HCT116 (cell line): ENCODE measurements around the gene COA1. TPM values are rescaled to one million over a fixed set of nuclear protein-coding genes. Genes with fewer than 3 reads are reported as not detected.

Experiments used
- ATAC-seq: fragments of 200-7000 bp; cut with Tn5 transposase; 2 replicates; pipeline ENCODE4 v1.9.1; 2020; ENCODE audit warnings: mild to moderate bottlenecking, moderate library complexity
- BruUV-seq: library from RNA; stranded (reverse); fragments of 400-500 nt; replicated peaks from 2 replicates; lab custom pipeline; 2021; lab: Mats Ljungman, UMichigan
- CTCF ChIA-PET: fragments of 300-600 bp; sonication (Branson Sonifier 250); formaldehyde crosslinking; loops from one replicate; lab custom pipeline; 2021; ENCODE audit warnings: antibody characterized with exemption; lab: Charles Lee
- POLR2A ChIA-PET: fragments of 300-600, 350-600 bp; sonication (Branson Sonifier 250); formaldehyde crosslinking; loops from one replicate; lab custom pipeline; 2021; ENCODE audit warnings: antibody characterized with exemption; lab: Charles Lee
- RAD21 ChIA-PET, 2 experiments: fragments of 300-600 bp; sonication (Branson Sonifier 250); formaldehyde crosslinking; loops; one replicate each; lab custom pipeline; 2023; ENCODE audit warnings: low total read pairs in 2 of 2; ENCODE audit not compliant: uncharacterized antibody in 2 of 2, unreplicated experiment in 2 of 2, low non-redundant PET in 1 of 2; lab: Charles Lee
- DNase-seq: peaks from one replicate; pipeline ENCODE4 v3.0.0-alpha.2; 2010; ENCODE audit warnings: low read depth, low spot score
- H2AFZ ChIP-seq: fragments of 200-600 bp; shearing (Covaris generic), sonication (generic); 2 replicates; pipeline ENCODE4 v1.6.1; 2017; ENCODE audit warnings: low read depth, mixed run types, mixed read lengths, antibody characterized with exemption, low read length; ENCODE audit not compliant: poor library complexity, severe bottlenecking
- H3K27ac ChIP-seq: 2 replicates; pipeline ENCODE4 v1.5.1; 2012; ENCODE audit warnings: low read depth, low read length
- H3K27me3 ChIP-seq: fragments of 200-600 bp; sonication (generic); 2 replicates; pipeline ENCODE4 v1.6.1; 2016; ENCODE audit warnings: mixed run types, low read length, mixed read lengths; ENCODE audit not compliant: insufficient read depth
- H3K36me3 ChIP-seq, 2 experiments: fragments of 200-500 bp in 1 of 2; fragments of 200-600 bp in 1 of 2; sonication (Bioruptor generic) in 1 of 2; sonication (generic) in 1 of 2; 2 replicates each; pipeline versions ENCODE4 v1.5.1 to v1.6.1; 2014 to 2016; ENCODE audit warnings: low read length in 2 of 2, inconsistent platforms in 1 of 2, mixed read lengths in 1 of 2, mixed run types in 1 of 2; ENCODE audit not compliant: insufficient read depth in 2 of 2, control insufficient read depth in 1 of 2
- H3K4me1 ChIP-seq, 2 experiments: fragments of 200-600 bp in 1 of 2; sonication (generic) in 1 of 2; 2 replicates each; pipeline versions ENCODE4 v1.5.1 to v1.6.1; 2012 to 2017; ENCODE audit warnings: low read length in 2 of 2, inconsistent platforms in 1 of 2, mild to moderate bottlenecking in 1 of 2, mixed read lengths in 1 of 2, mixed run types in 1 of 2, moderate library complexity in 1 of 2; ENCODE audit not compliant: insufficient read depth in 2 of 2, control insufficient read depth in 1 of 2
- H3K4me2 ChIP-seq: fragments of 200-600 bp; sonication (generic); 2 replicates; pipeline ENCODE4 v1.6.1; 2017; ENCODE audit warnings: mixed run types, low read length, mixed read lengths
- H3K4me3 ChIP-seq, 2 experiments: fragments of 200-600 bp in 1 of 2; sonication (generic) in 1 of 2; replicated peaks in 1 of 2; 2 replicates each; pipeline ENCODE4 v1.5.1; 2011 to 2016; ENCODE audit warnings: low read length in 2 of 2, control low read depth in 1 of 2, low read depth in 1 of 2, mild to moderate bottlenecking in 1 of 2, mixed read lengths in 1 of 2, mixed run types in 1 of 2
- H3K79me2 ChIP-seq: fragments of 200-600 bp; sonication (generic); 2 replicates; pipeline ENCODE4 v1.6.1; 2017; ENCODE audit warnings: mild to moderate bottlenecking, mixed run types, low read length, moderate library complexity, mixed read lengths; ENCODE audit not compliant: insufficient read depth
- H3K9ac ChIP-seq: fragments of 200-600 bp; sonication (generic); 2 replicates; pipeline ENCODE4 v1.6.1; 2016; ENCODE audit warnings: low read length, mixed read lengths
- H3K9me2 ChIP-seq: fragments of 200-600 bp; sonication (generic), shearing (Covaris generic); 2 replicates; pipeline ENCODE4 v1.6.1; 2017; ENCODE audit warnings: mixed run types, mild to moderate bottlenecking, moderate library complexity; ENCODE audit not compliant: insufficient read depth
- H3K9me3 ChIP-seq, 2 experiments: fragments of 200-500 bp in 1 of 2; fragments of 200-600 bp in 1 of 2; sonication (Bioruptor generic) in 1 of 2; sonication (generic) in 1 of 2; 2 replicates each; pipeline ENCODE4 v1.6.1; 2014 to 2017; ENCODE audit warnings: low read length in 2 of 2, mixed read lengths in 2 of 2, inconsistent platforms in 1 of 2, low read depth in 1 of 2, mild to moderate bottlenecking in 1 of 2, mixed run types in 1 of 2, moderate library complexity in 1 of 2; ENCODE audit not compliant: control insufficient read depth in 1 of 2, insufficient read depth in 1 of 2
- H4K20me1 ChIP-seq: fragments of 200-600 bp; sonication (generic), shearing (Covaris generic); 2 replicates; pipeline ENCODE4 v1.6.1; 2017; ENCODE audit warnings: mixed run types, mild to moderate bottlenecking, moderate library complexity; ENCODE audit not compliant: insufficient read depth
- CBX3 ChIP-seq: IDR thresholded peaks from 2 replicates; pipeline ENCODE4 v1.6.1; 2012; ENCODE audit warnings: low read depth
- EGR1 ChIP-seq: IDR thresholded peaks from 2 replicates; pipeline ENCODE4 v1.6.1; 2012; ENCODE audit warnings: low read depth
- ELF1 ChIP-seq: IDR thresholded peaks from 2 replicates; pipeline ENCODE4 v1.6.1; 2012; ENCODE audit warnings: low read depth, borderline replicate concordance
- EZH2phosphoT487 ChIP-seq: fragments of 200-600 bp; IDR thresholded peaks from 2 replicates; pipeline ENCODE4 v1.6.1; 2018; ENCODE audit warnings: antibody characterized with exemption, borderline replicate concordance
- JUND ChIP-seq: IDR thresholded peaks from 2 replicates; pipeline ENCODE4 v1.6.1; 2012
- POLR2A ChIP-seq: IDR thresholded peaks from 2 replicates; pipeline ENCODE4 v1.7.0; 2011; ENCODE audit warnings: borderline replicate concordance; ENCODE audit not compliant: insufficient read depth, insufficient read length; ENCODE audit errors: extremely low read depth
- POLR2AphosphoS5 ChIP-seq: IDR thresholded peaks from 2 replicates; pipeline ENCODE4 v1.6.1; 2011; ENCODE audit warnings: mild to moderate bottlenecking, low read depth, low read length, moderate library complexity
- RAD21 ChIP-seq: IDR thresholded peaks from 2 replicates; pipeline ENCODE4 v1.6.1; 2012; ENCODE audit warnings: low read depth, mild to moderate bottlenecking
- SP1 ChIP-seq: IDR thresholded peaks from 2 replicates; pipeline ENCODE4 v1.6.1; 2012; ENCODE audit warnings: low read depth
- SRF ChIP-seq: IDR thresholded peaks from 2 replicates; pipeline ENCODE4 v1.6.1; 2012; ENCODE audit warnings: low read depth
- TCF7L2 ChIP-seq: IDR thresholded peaks from 2 replicates; pipeline ENCODE4 v1.7.0; 2011; ENCODE audit warnings: borderline replicate concordance, inconsistent platforms; ENCODE audit not compliant: insufficient read depth, insufficient read length; ENCODE audit errors: extremely low read depth
- YY1 ChIP-seq: IDR thresholded peaks from 2 replicates; pipeline ENCODE4 v1.6.1; 2011; ENCODE audit warnings: low read length, low read depth, moderate library complexity, mild to moderate bottlenecking; ENCODE audit not compliant: insufficient replicate concordance; ENCODE audit errors: extremely low read depth
- ZFX ChIP-seq: fragments of 450-650 bp; IDR thresholded peaks from 2 replicates; pipeline ENCODE4 v1.6.1; 2017
- ZNF274 ChIP-seq: fragments of 200-500 bp; sonication (Bioruptor generic); IDR thresholded peaks from 2 replicates; pipeline ENCODE4 v1.6.1; 2014; ENCODE audit warnings: mild to moderate bottlenecking, low read depth, low read length, inconsistent platforms
- intact Hi-C: fragments of 100-400 bp; cut with micrococcal nuclease; formaldehyde crosslinking; loops from 2 replicates; pipeline ENCODE4 v1.10.0; 2022
- total RNA-seq: library from RNA; stranded (reverse); gene quantifications from one replicate; pipeline ENCODE4 v1.2.1, GENCODE V29; 2021; ENCODE audit not compliant: unreplicated experiment
- TF ChIP-seq, protein P1 (sequence below): IDR thresholded peaks from 2 replicates; pipeline ENCODE4 v1.6.1; 2012; ENCODE audit warnings: low read depth
- TF ChIP-seq, protein P2 (sequence below): IDR thresholded peaks from 2 replicates; pipeline ENCODE4 v1.6.1; 2011; ENCODE audit warnings: mild to moderate bottlenecking, low read length, moderate library complexity; ENCODE audit not compliant: insufficient replicate concordance; ENCODE audit errors: extremely low read depth
- TF ChIP-seq, protein P3 (sequence below): IDR thresholded peaks from 2 replicates; pipeline ENCODE4 v1.6.1; 2012
- TF ChIP-seq, protein P4 (sequence below): IDR thresholded peaks from 2 replicates; pipeline ENCODE4 v1.6.1; 2012
- TF ChIP-seq, protein P5 (sequence below), 3 experiments: fragments of 200-600 bp in 1 of 3; sonication (generic) in 1 of 3; IDR thresholded peaks in 2 of 3; conservative IDR thresholded peaks in 1 of 3; 2 replicates each; pipeline ENCODE4 v1.5.1; 2012 to 2017; ENCODE audit warnings: low read depth in 2 of 3, low read length in 2 of 3, antibody characterized with exemption in 1 of 3, borderline replicate concordance in 1 of 3, control low read depth in 1 of 3, mild to moderate bottlenecking in 1 of 3, mixed read lengths in 1 of 3, mixed run types in 1 of 3, moderate library complexity in 1 of 3; ENCODE audit not compliant: insufficient read depth in 1 of 3

COA1 gene
- total RNA-seq, 1 experiment from 2014 or later, result 78.5 TPM

DNA sequence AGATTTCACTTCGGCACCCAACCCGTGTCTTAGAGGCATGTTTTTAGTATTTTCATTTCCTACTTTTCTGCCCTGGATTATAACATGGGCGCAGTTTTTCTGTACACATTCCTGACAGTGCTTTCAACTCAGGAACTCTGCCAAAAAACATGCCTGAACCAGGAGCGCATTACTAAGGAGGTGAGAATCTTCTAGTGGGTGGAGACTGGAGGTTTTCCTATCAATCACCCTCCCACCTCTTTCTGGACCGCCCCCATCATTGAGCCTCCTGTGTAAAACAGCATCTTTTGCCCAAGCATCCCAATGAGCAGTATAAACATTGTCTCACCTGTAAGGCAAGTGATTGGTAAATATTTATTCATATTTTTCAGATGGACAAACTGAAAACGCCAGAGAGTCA is 93.2 kb downstream of the COA1 start (continued):
- TF ChIP-seq, protein P1, sequence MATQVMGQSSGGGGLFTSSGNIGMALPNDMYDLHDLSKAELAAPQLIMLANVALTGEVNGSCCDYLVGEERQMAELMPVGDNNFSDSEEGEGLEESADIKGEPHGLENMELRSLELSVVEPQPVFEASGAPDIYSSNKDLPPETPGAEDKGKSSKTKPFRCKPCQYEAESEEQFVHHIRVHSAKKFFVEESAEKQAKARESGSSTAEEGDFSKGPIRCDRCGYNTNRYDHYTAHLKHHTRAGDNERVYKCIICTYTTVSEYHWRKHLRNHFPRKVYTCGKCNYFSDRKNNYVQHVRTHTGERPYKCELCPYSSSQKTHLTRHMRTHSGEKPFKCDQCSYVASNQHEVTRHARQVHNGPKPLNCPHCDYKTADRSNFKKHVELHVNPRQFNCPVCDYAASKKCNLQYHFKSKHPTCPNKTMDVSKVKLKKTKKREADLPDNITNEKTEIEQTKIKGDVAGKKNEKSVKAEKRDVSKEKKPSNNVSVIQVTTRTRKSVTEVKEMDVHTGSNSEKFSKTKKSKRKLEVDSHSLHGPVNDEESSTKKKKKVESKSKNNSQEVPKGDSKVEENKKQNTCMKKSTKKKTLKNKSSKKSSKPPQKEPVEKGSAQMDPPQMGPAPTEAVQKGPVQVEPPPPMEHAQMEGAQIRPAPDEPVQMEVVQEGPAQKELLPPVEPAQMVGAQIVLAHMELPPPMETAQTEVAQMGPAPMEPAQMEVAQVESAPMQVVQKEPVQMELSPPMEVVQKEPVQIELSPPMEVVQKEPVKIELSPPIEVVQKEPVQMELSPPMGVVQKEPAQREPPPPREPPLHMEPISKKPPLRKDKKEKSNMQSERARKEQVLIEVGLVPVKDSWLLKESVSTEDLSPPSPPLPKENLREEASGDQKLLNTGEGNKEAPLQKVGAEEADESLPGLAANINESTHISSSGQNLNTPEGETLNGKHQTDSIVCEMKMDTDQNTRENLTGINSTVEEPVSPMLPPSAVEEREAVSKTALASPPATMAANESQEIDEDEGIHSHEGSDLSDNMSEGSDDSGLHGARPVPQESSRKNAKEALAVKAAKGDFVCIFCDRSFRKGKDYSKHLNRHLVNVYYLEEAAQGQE, result no peak

DNA sequence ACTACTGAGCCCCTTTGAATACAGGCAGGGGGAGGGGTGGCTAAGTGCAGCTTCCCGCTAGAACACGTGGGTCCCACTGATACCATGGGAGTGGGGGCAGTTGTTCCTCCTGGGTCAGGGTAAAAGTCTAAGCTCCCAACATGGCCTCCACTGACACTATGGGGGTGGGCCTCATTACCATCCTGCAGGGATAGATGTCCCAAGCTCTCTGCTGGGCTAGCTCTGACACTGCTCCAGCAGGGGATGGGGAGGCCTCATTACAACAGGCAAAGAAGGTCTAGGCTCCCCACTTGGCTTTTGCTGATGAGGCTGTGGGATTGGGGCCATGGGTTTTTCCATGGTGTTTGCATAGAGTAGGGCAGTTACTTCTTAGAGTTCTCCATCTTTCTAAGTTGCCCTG is 94.9 kb downstream of the COA1 start:
- no peaks in the 10 kb centered on the region for H4K20me1 ChIP-seq
- H3K4me1 ChIP-seq, result peaks cover 2 to 5% of the 10 kb centered on the region in 2 experiments; a peak in 1 of 4 replicates
- H3K79me2 ChIP-seq, result no peaks in the 10 kb centered on the region; the same call in 1 of the 2 replicates
- ATAC-seq (no peak), DNase-seq (no peak)
- no peak overlapping the region for H3K9ac ChIP-seq
- H2AFZ ChIP-seq, result no peak overlapping the region
- CTCF ChIA-PET, result no interaction called here
- H3K9me2 ChIP-seq, result no peaks in the 10 kb centered on the region
- no peak overlapping the region for H3K27ac ChIP-seq
- POLR2A ChIA-PET, result no interaction called here
- H3K36me3 ChIP-seq, result peaks cover 32 to 53% of the 10 kb centered on the region in 2 experiments
- no peak overlapping the region for H3K4me2 ChIP-seq
- RAD21 ChIA-PET, result no interaction called here
- no peaks in the 10 kb centered on the region for H3K27me3 ChIP-seq
- no peaks in the 10 kb centered on the region for H3K9me3 ChIP-seq
- intact Hi-C loops, result no loop called here
- no peak overlapping the region for H3K4me3 ChIP-seq
- no TSS peak for BruUV-seq
- TF ChIP-seq CBX3 (no peak), RAD21 (no peak), TCF7L2 (no peak), ZFX (no peak), EZH2phosphoT487 (no peak), POLR2AphosphoS5 (no peak), JUND (no peak), POLR2A (no peak), EGR1 (no peak), SP1 (no peak), SRF (no peak), ELF1 (no peak), YY1 (no peak), ZNF274 (no peak)
- TF ChIP-seq, protein P2, sequence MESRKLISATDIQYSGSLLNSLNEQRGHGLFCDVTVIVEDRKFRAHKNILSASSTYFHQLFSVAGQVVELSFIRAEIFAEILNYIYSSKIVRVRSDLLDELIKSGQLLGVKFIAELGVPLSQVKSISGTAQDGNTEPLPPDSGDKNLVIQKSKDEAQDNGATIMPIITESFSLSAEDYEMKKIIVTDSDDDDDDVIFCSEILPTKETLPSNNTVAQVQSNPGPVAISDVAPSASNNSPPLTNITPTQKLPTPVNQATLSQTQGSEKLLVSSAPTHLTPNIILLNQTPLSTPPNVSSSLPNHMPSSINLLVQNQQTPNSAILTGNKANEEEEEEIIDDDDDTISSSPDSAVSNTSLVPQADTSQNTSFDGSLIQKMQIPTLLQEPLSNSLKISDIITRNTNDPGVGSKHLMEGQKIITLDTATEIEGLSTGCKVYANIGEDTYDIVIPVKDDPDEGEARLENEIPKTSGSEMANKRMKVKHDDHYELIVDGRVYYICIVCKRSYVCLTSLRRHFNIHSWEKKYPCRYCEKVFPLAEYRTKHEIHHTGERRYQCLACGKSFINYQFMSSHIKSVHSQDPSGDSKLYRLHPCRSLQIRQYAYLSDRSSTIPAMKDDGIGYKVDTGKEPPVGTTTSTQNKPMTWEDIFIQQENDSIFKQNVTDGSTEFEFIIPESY, result no peak
- TF ChIP-seq, protein P3, sequence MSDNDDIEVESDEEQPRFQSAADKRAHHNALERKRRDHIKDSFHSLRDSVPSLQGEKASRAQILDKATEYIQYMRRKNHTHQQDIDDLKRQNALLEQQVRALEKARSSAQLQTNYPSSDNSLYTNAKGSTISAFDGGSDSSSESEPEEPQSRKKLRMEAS, result no peak
- TF ChIP-seq, protein P4, sequence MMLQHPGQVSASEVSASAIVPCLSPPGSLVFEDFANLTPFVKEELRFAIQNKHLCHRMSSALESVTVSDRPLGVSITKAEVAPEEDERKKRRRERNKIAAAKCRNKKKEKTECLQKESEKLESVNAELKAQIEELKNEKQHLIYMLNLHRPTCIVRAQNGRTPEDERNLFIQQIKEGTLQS, result no peak
- TF ChIP-seq, protein P5, sequence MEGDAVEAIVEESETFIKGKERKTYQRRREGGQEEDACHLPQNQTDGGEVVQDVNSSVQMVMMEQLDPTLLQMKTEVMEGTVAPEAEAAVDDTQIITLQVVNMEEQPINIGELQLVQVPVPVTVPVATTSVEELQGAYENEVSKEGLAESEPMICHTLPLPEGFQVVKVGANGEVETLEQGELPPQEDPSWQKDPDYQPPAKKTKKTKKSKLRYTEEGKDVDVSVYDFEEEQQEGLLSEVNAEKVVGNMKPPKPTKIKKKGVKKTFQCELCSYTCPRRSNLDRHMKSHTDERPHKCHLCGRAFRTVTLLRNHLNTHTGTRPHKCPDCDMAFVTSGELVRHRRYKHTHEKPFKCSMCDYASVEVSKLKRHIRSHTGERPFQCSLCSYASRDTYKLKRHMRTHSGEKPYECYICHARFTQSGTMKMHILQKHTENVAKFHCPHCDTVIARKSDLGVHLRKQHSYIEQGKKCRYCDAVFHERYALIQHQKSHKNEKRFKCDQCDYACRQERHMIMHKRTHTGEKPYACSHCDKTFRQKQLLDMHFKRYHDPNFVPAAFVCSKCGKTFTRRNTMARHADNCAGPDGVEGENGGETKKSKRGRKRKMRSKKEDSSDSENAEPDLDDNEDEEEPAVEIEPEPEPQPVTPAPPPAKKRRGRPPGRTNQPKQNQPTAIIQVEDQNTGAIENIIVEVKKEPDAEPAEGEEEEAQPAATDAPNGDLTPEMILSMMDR (IDR thresholded peaks at IDR 0.05 in 2 of 3, conservative IDR thresholded peaks at IDR 0.05 in 1 of 3; ENCODE audit: borderline replicate concordance in 1 of 3, insufficient read depth in 1 of 3, low read depth in 2 of 3, low read length in 2 of 3), result no peak
